ENCODE measurements around the gene BCL10. TPM values are rescaled to one million over a fixed set of nuclear protein-coding genes. Genes with fewer than 3 reads are reported as not detected.
A peak's percentile ranks its signal among the peaks of the same experiment; 100 is the strongest.

Gene BCL10
- total and polyA plus RNA-seq, 8 donors: 6.1 to 42.7 (median 25.7) TPM

DNA sequence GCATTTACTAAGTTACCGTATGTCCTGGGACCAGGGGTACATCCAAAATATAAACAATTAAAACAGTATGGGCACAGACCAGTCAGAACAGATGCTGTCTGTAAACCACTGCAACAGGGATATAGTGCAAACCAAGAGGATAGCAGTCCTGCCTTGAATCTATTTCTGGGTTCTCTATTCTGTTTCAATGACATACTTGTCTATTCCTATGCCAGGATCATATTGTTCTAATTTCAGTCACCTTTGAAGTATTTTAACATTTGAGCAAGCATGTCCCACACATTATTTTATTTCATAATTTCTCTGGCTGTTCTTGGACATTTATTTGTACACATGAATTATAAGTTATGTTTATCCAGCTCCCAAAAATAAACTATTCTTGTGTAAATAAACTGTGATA lies 47.5 kb downstream of the BCL10 start:
- no peaks in the 10 kb centered on the region for H3K27me3 ChIP-seq
- H3K9me3 ChIP-seq: no peaks in the 10 kb centered on the region
- no peaks in the 10 kb centered on the region for H3K36me3 ChIP-seq
- intact Hi-C loops (cut with DNase I; ENCODE audit: low total_unique reads): no loop called here
- H3K4me1 ChIP-seq: peaks cover 20 to 32% (median 29%) of the 10 kb centered on the region in 4 donors
- no peak for DNase-seq
- H3K27ac ChIP-seq: no peak overlapping the region
- no peak overlapping the region for H3K4me3 ChIP-seq
- TF ChIP-seq POLR2A (IDR thresholded peaks at IDR 0.05): no peak
- WGBS, 5 donors: 0 to 79% (median 38%) methylated on average over 1 of the region's 1 CpG

DNA sequence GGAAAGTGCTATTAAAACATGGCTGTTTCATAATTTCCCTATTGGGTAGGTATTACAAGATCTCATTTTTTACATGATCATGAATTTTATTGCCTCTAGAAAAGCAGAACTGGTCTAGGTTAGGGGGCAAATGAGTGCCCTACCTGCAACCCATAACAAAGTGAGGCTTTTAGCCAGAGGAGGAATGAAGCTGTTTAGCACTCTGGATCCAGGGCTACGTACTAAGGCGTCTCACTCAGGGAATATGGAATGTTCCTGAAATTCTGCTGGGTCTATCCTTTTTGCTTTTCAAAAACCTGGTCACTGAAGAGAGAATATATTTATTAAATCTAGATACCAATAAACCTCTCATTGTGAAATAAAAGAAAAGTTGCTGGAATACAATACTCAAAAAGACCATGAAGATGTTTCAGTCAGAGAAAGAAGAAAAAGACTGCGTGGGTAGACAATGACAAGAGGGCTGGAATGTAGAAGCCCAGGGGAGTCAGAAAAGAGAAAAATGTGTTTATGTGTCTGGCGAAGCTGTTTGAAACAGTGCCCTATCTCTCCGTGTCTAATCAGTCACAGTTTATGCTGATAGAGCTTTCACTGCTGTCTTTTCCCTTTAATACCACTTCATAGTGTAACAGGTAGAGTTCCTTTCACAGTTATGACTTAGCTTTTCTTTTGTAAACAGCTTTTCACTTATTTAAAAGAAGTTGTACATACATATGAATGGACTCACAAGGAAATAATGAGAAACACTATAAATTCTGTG lies 50.6 kb downstream of the BCL10 start:
- intact Hi-C loops (cut with DNase I; ENCODE audit: low total_unique reads): no loop called here
- Histone ChIP-seq H3K27ac (peak overlapping the region; percentile 44 to 73 (median 66)), H3K9me3 (no peaks in the 10 kb centered on the region), H3K4me3 (no peak overlapping the region), H3K27me3 (no peaks in the 10 kb centered on the region), H3K4me1 (peaks cover 21 to 54% (median 38%) of the 10 kb centered on the region in 4 donors), H3K36me3 (no peaks in the 10 kb centered on the region)
- TF ChIP-seq POLR2AphosphoS5 (IDR thresholded peaks at IDR 0.05): no peak
- TF ChIP-seq, protein P1, sequence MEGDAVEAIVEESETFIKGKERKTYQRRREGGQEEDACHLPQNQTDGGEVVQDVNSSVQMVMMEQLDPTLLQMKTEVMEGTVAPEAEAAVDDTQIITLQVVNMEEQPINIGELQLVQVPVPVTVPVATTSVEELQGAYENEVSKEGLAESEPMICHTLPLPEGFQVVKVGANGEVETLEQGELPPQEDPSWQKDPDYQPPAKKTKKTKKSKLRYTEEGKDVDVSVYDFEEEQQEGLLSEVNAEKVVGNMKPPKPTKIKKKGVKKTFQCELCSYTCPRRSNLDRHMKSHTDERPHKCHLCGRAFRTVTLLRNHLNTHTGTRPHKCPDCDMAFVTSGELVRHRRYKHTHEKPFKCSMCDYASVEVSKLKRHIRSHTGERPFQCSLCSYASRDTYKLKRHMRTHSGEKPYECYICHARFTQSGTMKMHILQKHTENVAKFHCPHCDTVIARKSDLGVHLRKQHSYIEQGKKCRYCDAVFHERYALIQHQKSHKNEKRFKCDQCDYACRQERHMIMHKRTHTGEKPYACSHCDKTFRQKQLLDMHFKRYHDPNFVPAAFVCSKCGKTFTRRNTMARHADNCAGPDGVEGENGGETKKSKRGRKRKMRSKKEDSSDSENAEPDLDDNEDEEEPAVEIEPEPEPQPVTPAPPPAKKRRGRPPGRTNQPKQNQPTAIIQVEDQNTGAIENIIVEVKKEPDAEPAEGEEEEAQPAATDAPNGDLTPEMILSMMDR (IDR thresholded peaks at IDR 0.05): no peak
- TF ChIP-seq EP300 (IDR thresholded peaks at IDR 0.05): no peak
- TF ChIP-seq POLR2A (IDR thresholded peaks at IDR 0.05): no peak
- no peak for DNase-seq
- 39 to 45% (median 43%) methylated on average over 5 of the region's 5 CpGs for WGBS, 5 donors

DNA sequence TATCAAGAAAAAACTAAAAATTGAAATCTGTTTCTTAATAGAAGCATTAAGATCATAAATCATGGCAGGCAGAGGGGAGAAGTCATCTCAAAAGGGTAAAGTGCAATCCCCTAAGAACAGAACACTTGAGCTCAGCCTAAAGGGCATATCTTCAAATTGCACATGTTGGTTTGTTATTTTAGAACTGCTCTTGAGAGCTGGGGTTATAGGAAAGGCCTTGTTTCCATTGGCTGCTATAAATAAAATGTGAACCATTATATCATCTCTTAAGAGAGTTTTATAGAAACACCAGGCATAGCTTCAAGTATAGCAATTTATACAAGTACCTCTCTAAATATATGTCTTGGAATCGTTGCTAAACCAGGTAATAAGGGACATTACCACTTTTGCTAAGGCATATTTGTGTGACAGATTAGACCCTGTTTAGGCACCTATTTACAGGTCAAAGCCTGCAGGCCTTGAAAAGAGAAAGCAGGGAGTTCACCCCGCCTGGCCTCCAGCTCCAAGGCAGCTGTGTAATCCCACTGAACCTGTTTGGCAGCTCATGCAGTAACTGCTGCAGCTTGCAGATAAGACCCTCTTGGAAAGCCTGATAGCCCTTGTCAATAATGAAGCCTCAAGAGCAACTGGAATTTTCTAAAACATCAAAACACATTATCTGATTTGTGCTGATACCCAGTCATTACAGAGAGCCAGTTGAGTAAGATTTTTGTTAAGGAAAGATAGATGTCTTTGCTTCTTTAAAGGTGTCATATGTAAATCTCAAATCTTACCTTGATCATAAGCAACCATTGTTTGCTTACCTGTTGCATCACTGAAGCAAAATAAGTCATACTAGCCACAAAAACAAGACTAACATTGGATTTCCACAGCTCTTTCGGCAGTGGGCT lies 51.5 kb downstream of the BCL10 start:
- intact Hi-C loops (cut with DNase I; ENCODE audit: low total_unique reads): no loop called here
- H3K36me3 ChIP-seq: no peaks in the 10 kb centered on the region
- no peaks in the 10 kb centered on the region for H3K9me3 ChIP-seq
- H3K27ac ChIP-seq: peak overlapping the region; percentile 44 to 73 (median 66)
- peaks cover 21 to 62% (median 40%) of the 10 kb centered on the region in 4 donors for H3K4me1 ChIP-seq
- DNase-seq: peak; percentile 84 to 95
- 21 to 39% (median 29%) methylated on average over 3 of the region's 3 CpGs for WGBS, 5 donors
- H3K27me3 ChIP-seq: no peaks in the 10 kb centered on the region
- no peak overlapping the region for H3K4me3 ChIP-seq
- TF ChIP-seq, protein P1 (IDR thresholded peaks at IDR 0.05): no peak
- TF ChIP-seq POLR2AphosphoS5 (IDR thresholded peaks at IDR 0.05): peak in 2 of 3 donors; percentile 56 to 80

DNA sequence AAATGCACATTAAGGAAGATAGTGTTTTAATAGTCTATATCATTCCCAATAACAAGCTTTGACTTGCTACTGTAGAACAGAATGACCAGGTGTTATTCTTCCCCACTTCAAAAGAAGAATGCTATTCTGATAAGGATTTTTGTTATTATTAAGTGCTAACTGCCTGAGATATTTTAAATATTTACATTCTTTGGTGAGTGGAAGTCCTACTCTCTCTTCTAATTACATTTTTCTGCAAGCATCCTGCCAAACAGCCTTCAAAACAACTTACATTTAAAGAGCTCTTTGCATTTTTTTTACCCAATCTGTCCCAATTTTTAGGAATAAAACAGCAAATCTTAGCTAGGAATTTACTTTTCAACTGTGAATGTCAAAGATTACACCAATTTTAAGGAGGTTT lies 52.1 kb downstream of the BCL10 start:
- DNase-seq: no peak
- Histone ChIP-seq H3K36me3 (no peaks in the 10 kb centered on the region), H3K9me3 (no peaks in the 10 kb centered on the region), H3K27me3 (no peaks in the 10 kb centered on the region), H3K27ac (peak overlapping the region in 3 of 5 donors; percentile 62 to 70 (median 66)), H3K4me1 (peaks cover 21 to 65% (median 39%) of the 10 kb centered on the region in 4 donors), H3K4me3 (no peak overlapping the region)
- intact Hi-C loops (cut with DNase I; ENCODE audit: low total_unique reads): no loop called here
- TF ChIP-seq EP300 (IDR thresholded peaks at IDR 0.05) (no peak), POLR2AphosphoS5 (IDR thresholded peaks at IDR 0.05) (no peak), POLR2A (IDR thresholded peaks at IDR 0.05) (no peak)
- TF ChIP-seq, protein P1 (IDR thresholded peaks at IDR 0.05): no peak
